ENCODE data around the gene MRPL50. TPM values are rescaled to one million over a fixed set of nuclear protein-coding genes. Genes with fewer than 3 reads are reported as not detected.

MRPL50 gene
- total RNA-seq, 3 donors from 2014 or later (not counting 1 experiment from before 2014, with no cell fraction given), result 4.4 to 5.9 (median 5.1) TPM

- H3K4me3 ChIP-seq (ENCODE audit: low read length), result no peak overlapping the region
- Mint-ChIP-seq H3K27me3 (ENCODE audit: low read depth in 2 of 2) (no peaks in the 10 kb centered on the region), H3K36me3 (no peaks in the 10 kb centered on the region), H3K4me3 (no peak overlapping the region), H3K4me1 (no peaks in the 10 kb centered on the region), H3K9me3 (peaks cover 0 to 3% of the 10 kb centered on the region in 2 donors), H3K27ac (no peak overlapping the region)
- ATAC-seq (no peak), DNase-seq (no peak)
- H3K4me1 ChIP-seq (ENCODE audit: control insufficient read depth, insufficient read depth, low read length), result no peaks in the 10 kb centered on the region
- intact Hi-C loops (cut with micrococcal nuclease), result loop anchor here (5.0 kb wide), 1 partner anchor 52 kb away; no protein-coding TSS in a partner anchor
- no peak for TF ChIP-seq CTCF (IDR thresholded peaks at IDR 0.05)
- no peaks in the 10 kb centered on the region for H3K27me3 ChIP-seq (ENCODE audit: control insufficient read depth, insufficient read depth, low read length)
- no peaks in the 10 kb centered on the region for H3K9me3 ChIP-seq (ENCODE audit: control insufficient read depth, insufficient read depth, low read length)
- no peak overlapping the region for H3K27ac ChIP-seq (ENCODE audit: low read length)
- H3K36me3 ChIP-seq (ENCODE audit: control insufficient read depth, insufficient read depth, low read length), result no peaks in the 10 kb centered on the region
- WGBS (ENCODE audit: insufficient coverage), result 89% methylated on average over 7 of the region's 7 CpGs
These were observed 31.3 kb upstream of the MRPL50 start for GRCh38 chr9:101429736-101430135.

GRCh38 chr9:101428909-101429308, 30.5 kb upstream of the MRPL50 start:
- WGBS (ENCODE audit: insufficient coverage), result 80% methylated on average over 3 of the region's 3 CpGs
- H3K4me1 Mint-ChIP-seq, result no peaks in the 10 kb centered on the region
- no peaks in the 10 kb centered on the region for H3K36me3 Mint-ChIP-seq

GRCh38 chr9:101427957-101428655, 29.7 kb upstream of the MRPL50 start:
- Mint-ChIP-seq H3K4me1 (no peaks in the 10 kb centered on the region), H3K4me3 (no peak overlapping the region), H3K36me3 (no peaks in the 10 kb centered on the region), H3K27ac (no peak overlapping the region), H3K9me3 (peaks cover 11% of the 10 kb centered on the region in 2 donors), H3K27me3 (ENCODE audit: low read depth in 2 of 2) (peaks cover 0 to 6% of the 10 kb centered on the region in 2 donors)
- intact Hi-C loops (cut with micrococcal nuclease), result loop anchor here (5.0 kb wide), 1 partner anchor 51 kb away; no protein-coding TSS in a partner anchor
- 100% methylated on average over 1 of the region's 3 CpGs for WGBS (ENCODE audit: insufficient coverage)
- ATAC-seq (no peak), DNase-seq (no peak)
- TF ChIP-seq CTCF (IDR thresholded peaks at IDR 0.05), result no peak
- Histone ChIP-seq H3K4me3 (ENCODE audit: low read length) (no peak overlapping the region), H3K9me3 (ENCODE audit: control insufficient read depth, insufficient read depth, low read length) (no peaks in the 10 kb centered on the region), H3K27me3 (ENCODE audit: control insufficient read depth, insufficient read depth, low read length) (no peaks in the 10 kb centered on the region), H3K27ac (ENCODE audit: low read length) (no peak overlapping the region), H3K4me1 (ENCODE audit: control insufficient read depth, insufficient read depth, low read length) (no peaks in the 10 kb centered on the region), H3K36me3 (ENCODE audit: control insufficient read depth, insufficient read depth, low read length) (no peaks in the 10 kb centered on the region)

More at GRCh38 chr9:101428909-101429308, 30.5 kb upstream of the MRPL50 start:
- Histone ChIP-seq H3K27ac (ENCODE audit: low read length) (no peak overlapping the region), H3K9me3 (ENCODE audit: control insufficient read depth, insufficient read depth, low read length) (no peaks in the 10 kb centered on the region), H3K4me1 (ENCODE audit: control insufficient read depth, insufficient read depth, low read length) (no peaks in the 10 kb centered on the region), H3K27me3 (ENCODE audit: control insufficient read depth, insufficient read depth, low read length) (no peaks in the 10 kb centered on the region), H3K36me3 (ENCODE audit: control insufficient read depth, insufficient read depth, low read length) (no peaks in the 10 kb centered on the region), H3K4me3 (ENCODE audit: low read length) (no peak overlapping the region)
- ATAC-seq, result no peak
- Mint-ChIP-seq H3K9me3 (peaks cover 3 to 6% of the 10 kb centered on the region in 2 donors), H3K27ac (no peak overlapping the region), H3K4me3 (no peak overlapping the region), H3K27me3 (ENCODE audit: low read depth in 2 of 2) (peaks cover 0 to 3% of the 10 kb centered on the region in 2 donors)
- DNase-seq, result no peak
- no peak for TF ChIP-seq CTCF (IDR thresholded peaks at IDR 0.05)
- intact Hi-C loops (cut with micrococcal nuclease), result loop anchor here (5.0 kb wide), 1 partner anchor 52 kb away; no protein-coding TSS in a partner anchor

Data from natural killer cell (primary cell).